ENCODE measurements around the gene SINHCAF. TPM values are rescaled to one million over a fixed set of nuclear protein-coding genes. Genes with fewer than 3 reads are reported as not detected.

Gene SINHCAF, protein sequence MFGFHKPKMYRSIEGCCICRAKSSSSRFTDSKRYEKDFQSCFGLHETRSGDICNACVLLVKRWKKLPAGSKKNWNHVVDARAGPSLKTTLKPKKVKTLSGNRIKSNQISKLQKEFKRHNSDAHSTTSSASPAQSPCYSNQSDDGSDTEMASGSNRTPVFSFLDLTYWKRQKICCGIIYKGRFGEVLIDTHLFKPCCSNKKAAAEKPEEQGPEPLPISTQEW
- 40.4 and 89.7 TPM in 2 replicates for total RNA-seq (2011; cell fraction: chromatin; rRNA removed; ENCODE audit: low replicate concordance)
- 29.2 and 31.7 TPM in 2 replicates for total RNA-seq (2011; cell fraction: nucleolus; rRNA removed)
- total RNA-seq (2011; cell fraction: nucleoplasm; rRNA removed), result 62.3 and 112 TPM in 2 replicates
- total RNA-seq (2014; rRNA removed), result 57.6 and 73.2 TPM in 2 replicates
- total RNA-seq (2014; rRNA removed; fragmentation: Illumina TruSeq; extraction: Trizol), result 118 and 135 TPM in 2 replicates
- 75.4 and 94.6 TPM in 2 replicates for total RNA-seq (2015; rRNA removed; fragmentation: Illumina TruSeq; extraction: Trizol)
- total RNA-seq (2021), result 99.3 and 110 TPM in 2 replicates
- polyA plus RNA-seq (2011; rRNA removed), result 83.8 and 100 TPM in 2 replicates
- 17.5 and 41.7 TPM in 2 replicates for polyA plus RNA-seq (2011; cell fraction: cytosol; rRNA removed)
- polyA plus RNA-seq (2011; cell fraction: nucleus; rRNA removed), result 24.2 and 26.2 TPM in 2 replicates
- 45.8 and 57.9 TPM in 2 replicates for polyA plus RNA-seq (2012)
- polyA plus RNA-seq (2014; fragmentation: Illumina TruSeq; extraction: Trizol), result 157 and 185 TPM in 2 replicates
- polyA plus RNA-seq (2014; fragmentation: Nextera tagmentation; extraction: Ambion mirVana), result 100 to 1,000 TPM; 141 to 165 TPM
- polyA plus RNA-seq (2014; rRNA removed), result 76.8 and 105 TPM in 2 replicates
- 70.8 and 77.5 TPM in 2 replicates for polyA minus RNA-seq (2011; rRNA and poly(A)+ RNA removed)
- polyA minus RNA-seq (2011; cell fraction: cytosol; rRNA and poly(A)+ RNA removed), result 42.1 and 62.9 TPM in 2 replicates
- polyA minus RNA-seq (2011; cell fraction: nucleus; rRNA and poly(A)+ RNA removed), result 29.1 and 38.5 TPM in 2 replicates
- percentile 98 among the genes with signal in this experiment for Bru-seq, nascent RNA
- percentile 95 among the genes with signal in this experiment for BruChase-seq, experiment 1, labeled RNA remaining after a 2-hour chase
- percentile 94 among the genes with signal in this experiment for BruChase-seq, experiment 2, labeled RNA remaining after a 6-hour chase
- long read RNA-seq, experiment 1, transcript SINHCAF-201 (6 exons, 3,163 nt), result major isoform, 105 of 184 reads
- long read RNA-seq, experiment 1, transcript SINHCAF-203 (6 exons, 1,555 nt), result minor isoform, 5 of 184 reads
- long read RNA-seq, experiment 1, partial matches to known transcripts, result 3 of 184 reads
- long read RNA-seq, experiment 1, other reads (novel, unspliced or antisense), result 68 of 184 reads
- long read RNA-seq, experiment 2, transcript SINHCAF-201 (6 exons, 3,163 nt), result major isoform, 5 of 13 reads
- long read RNA-seq, experiment 2, partial matches to known transcripts, result 0 of 13 reads
- long read RNA-seq, experiment 2, other reads (novel, unspliced or antisense), result 7 of 13 reads
- long read RNA-seq, experiment 3, transcript SINHCAF-201 (6 exons, 3,163 nt), result major isoform, 27 of 59 reads
- long read RNA-seq, experiment 3, partial matches to known transcripts, result 20 of 59 reads
- long read RNA-seq, experiment 3, other reads (novel, unspliced or antisense), result 8 of 59 reads

DNA sequence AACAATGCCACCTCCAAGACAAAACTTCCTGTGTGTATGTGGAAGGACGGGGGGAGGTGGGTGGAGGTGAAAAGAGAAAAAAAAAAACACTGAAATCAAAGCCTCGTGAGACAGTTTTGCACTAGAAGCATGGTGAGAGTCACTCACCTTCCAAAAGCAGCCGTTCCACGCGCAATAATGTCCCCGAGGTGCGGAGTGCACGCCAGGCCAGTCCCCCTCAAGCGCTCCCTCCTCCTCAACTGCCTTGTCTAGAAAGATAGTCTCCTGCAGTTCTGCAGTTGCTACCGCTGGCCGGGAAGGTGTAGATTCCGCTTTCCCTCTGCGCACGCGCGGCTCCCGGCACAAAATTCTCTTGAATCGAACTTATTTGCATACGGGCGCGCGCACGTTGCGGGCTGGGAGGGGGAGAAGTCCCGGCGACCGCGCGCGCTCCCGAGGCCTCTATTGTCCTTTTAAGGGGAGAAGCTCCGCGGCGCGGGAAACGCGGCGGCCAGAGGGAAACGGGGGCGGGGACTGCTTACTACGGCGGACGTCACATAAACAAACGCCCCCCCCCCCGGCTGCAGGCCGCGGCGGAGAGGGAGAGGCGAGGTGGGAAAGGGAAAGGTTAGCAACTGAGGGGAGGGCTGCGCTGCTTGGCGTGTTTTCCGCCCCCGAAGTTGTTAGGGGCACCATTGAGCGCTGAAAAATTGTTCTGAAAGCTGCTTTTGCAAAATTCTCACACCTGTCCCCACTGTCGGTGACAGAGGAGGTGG, at the start of gene SINHCAF:
Gene SINHCAF, minus strand, starts transcription at position 274 of the 755 bp plus-strand sequence. CDS start 27,946 bp downstream, outside the sequence.
- intact Hi-C loops (cut with micrococcal nuclease), result loop anchor here (10.0 kb wide), 1 partner anchor 309 kb away; no protein-coding TSS in a partner anchor
- in situ Hi-C loops (cut with MboI), result no loop called here
- DNase-seq (ENCODE audit: extremely low read depth in 1 of 4, low spot score in 3 of 4) (peak; percentile 94 to 100 (median 95)), FAIRE-seq (peak; percentile 95), ATAC-seq (peak; percentile 77)
- ChIA-PET POLR2A (interaction anchor here (0.5 to 1.4 kb wide), 14 partner anchors 11 to 1148 kb away, joined by 3 to 8 read pairs (median 4); no protein-coding TSS in a partner anchor), CTCF (ENCODE audit: low intra/inter-chr PET ratio) (no interaction called here)
- 1% methylated on average over 51 of the region's 55 CpGs for WGBS (ENCODE audit: insufficient coverage, low coverage, missing lambda C conversion rate)
- peaks cover 12% of the 10 kb centered on the region; the same call in 1 of the 2 replicates for H4K20me1 ChIP-seq (replicated peaks; ENCODE audit: control insufficient read depth, insufficient read depth, low read length)
- peak within 1 kb of the TSS; percentile 88 for H3K27ac ChIP-seq (ENCODE audit: extremely low read depth, low read depth, low read length)
- peaks cover 19 to 20% of the 10 kb centered on the region in 2 experiments; a peak in 4 of 5 replicates for H3K4me1 ChIP-seq (replicated peaks in 1 of 2; ENCODE audit: control insufficient read depth in 2 of 2, insufficient read depth in 2 of 2, low read length in 2 of 2)
- no peaks in the 10 kb centered on the region for H3K9me1 ChIP-seq (ENCODE audit: control insufficient read depth, insufficient read depth, low read length)
- peaks cover 49% of the 10 kb centered on the region for H3K79me2 ChIP-seq (ENCODE audit: control insufficient read depth, insufficient read depth, low read length)
- H2AFZ ChIP-seq (ENCODE audit: low read depth, low read length), result peak within 1 kb of the TSS; percentile 92
- H3K36me3 ChIP-seq (ENCODE audit: control insufficient read depth, insufficient read depth, low read length), result no peaks in the 10 kb centered on the region; the same call in 2 of the 3 replicates
- peak within 1 kb of the TSS; percentile 95 to 100 for H3K9ac ChIP-seq (ENCODE audit: insufficient read depth in 1 of 2, low read depth in 2 of 2, low read length in 2 of 2)
- peak within 1 kb of the TSS; percentile 71 for H3K4me3 ChIP-seq
- peak within 1 kb of the TSS; percentile 76 for H3K4me2 ChIP-seq (ENCODE audit: insufficient read depth, low read length)
- H3K27me3 ChIP-seq (ENCODE audit: control insufficient read depth in 2 of 2, insufficient read depth in 2 of 2, low read length in 2 of 2), result peaks cover 0 to 5% of the 10 kb centered on the region in 2 experiments; a peak in 2 of 5 replicates
- no TSS peak for BruUV-seq (replicated peaks)
- no peaks in the 10 kb centered on the region for H3K9me3 ChIP-seq (replicated peaks; ENCODE audit: control insufficient read depth, insufficient read depth, low read depth, low read length)
- TF ChIP-seq, protein P1, sequence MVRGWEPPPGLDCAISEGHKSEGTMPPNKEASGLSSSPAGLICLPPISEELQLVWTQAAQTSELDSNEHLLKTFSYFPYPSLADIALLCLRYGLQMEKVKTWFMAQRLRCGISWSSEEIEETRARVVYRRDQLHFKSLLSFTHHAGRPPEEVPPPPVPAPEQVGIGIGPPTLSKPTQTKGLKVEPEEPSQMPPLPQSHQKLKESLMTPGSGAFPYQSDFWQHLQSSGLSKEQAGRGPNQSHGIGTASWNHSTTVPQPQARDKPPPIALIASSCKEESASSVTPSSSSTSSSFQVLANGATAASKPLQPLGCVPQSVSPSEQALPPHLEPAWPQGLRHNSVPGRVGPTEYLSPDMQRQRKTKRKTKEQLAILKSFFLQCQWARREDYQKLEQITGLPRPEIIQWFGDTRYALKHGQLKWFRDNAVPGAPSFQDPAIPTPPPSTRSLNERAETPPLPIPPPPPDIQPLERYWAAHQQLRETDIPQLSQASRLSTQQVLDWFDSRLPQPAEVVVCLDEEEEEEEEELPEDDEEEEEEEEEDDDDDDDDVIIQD (CRISPR knock-in tag; IDR thresholded peaks at IDR 0.05), result no peak
- TF ChIP-seq E2F3 (CRISPR knock-in tag; IDR thresholded peaks at IDR 0.05) (peak; percentile 90), ZNF75A (CRISPR knock-in tag; IDR thresholded peaks at IDR 0.05) (peak; percentile 89), HNRNPUL1 (IDR thresholded peaks at IDR 0.05; ENCODE audit: low read length) (no peak; the same call in 1 of the 2 replicates), ZSCAN32 (CRISPR knock-in tag; IDR thresholded peaks at IDR 0.05) (no peak), MAFF (IDR thresholded peaks at IDR 0.05; ENCODE audit: low read length) (0 out of 2 replicates have a peak, but pooled peaks have one; percentile 15), EWSR1 (IDR thresholded peaks at IDR 0.05; ENCODE audit: borderline replicate concordance, low read depth, partially characterized antibody) (no peak)
- TF ChIP-seq, protein P2, sequence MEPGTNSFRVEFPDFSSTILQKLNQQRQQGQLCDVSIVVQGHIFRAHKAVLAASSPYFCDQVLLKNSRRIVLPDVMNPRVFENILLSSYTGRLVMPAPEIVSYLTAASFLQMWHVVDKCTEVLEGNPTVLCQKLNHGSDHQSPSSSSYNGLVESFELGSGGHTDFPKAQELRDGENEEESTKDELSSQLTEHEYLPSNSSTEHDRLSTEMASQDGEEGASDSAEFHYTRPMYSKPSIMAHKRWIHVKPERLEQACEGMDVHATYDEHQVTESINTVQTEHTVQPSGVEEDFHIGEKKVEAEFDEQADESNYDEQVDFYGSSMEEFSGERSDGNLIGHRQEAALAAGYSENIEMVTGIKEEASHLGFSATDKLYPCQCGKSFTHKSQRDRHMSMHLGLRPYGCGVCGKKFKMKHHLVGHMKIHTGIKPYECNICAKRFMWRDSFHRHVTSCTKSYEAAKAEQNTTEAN (CRISPR knock-in tag; IDR thresholded peaks at IDR 0.05), result no peak

Measured in K562 (cell line).